GM19043 (cell line): ENCODE results near the gene VWA1.
"Not testable (repeated sequence)": the region's sequence is repeated elsewhere in the genome, so short reads cannot be mapped to it uniquely, and the experiment has no call there.

Experiments
- ATAC-seq: cut with Tn5 transposase; IDR thresholded peaks from one replicate; pipeline ENCODE4 v1.9.1; 2021; ENCODE audit warnings: low read depth; ENCODE audit not compliant: unreplicated experiment

VWA1 gene

GRCh38 chr1:1454286-1455056, 19.0 kb downstream of the VWA1 start:
- not testable (repeated sequence) for ATAC-seq

GRCh38 chr1:1455366-1455884, 19.9 kb downstream of the VWA1 start:
- ATAC-seq: no peak

- ATAC-seq: not testable (repeated sequence)
These were observed 20.4 kb downstream of the VWA1 start for GRCh38 chr1:1455934-1456333.

- not testable (repeated sequence) for ATAC-seq
These were observed 21.3 kb downstream of the VWA1 start for GRCh38 chr1:1456683-1457255.

GRCh38 chr1:1459156-1459555, 23.7 kb downstream of the VWA1 start:
- ATAC-seq: not testable (repeated sequence)

- not testable (repeated sequence) for ATAC-seq
These were observed 24.2 kb downstream of the VWA1 start for GRCh38 chr1:1459711-1460110.

GRCh38 chr1:1460540-1461130, 25.1 kb downstream of the VWA1 start:
- ATAC-seq: no peak

- no peak for ATAC-seq
These were observed 26.3 kb downstream of the VWA1 start for GRCh38 chr1:1461721-1462317.

GRCh38 chr1:1462318-1462966, 27.0 kb downstream of the VWA1 start:
- ATAC-seq: no peak

- no peak for ATAC-seq
These were observed 27.8 kb downstream of the VWA1 start for GRCh38 chr1:1463312-1463711.

- not testable (repeated sequence) for ATAC-seq
These were observed 32.9 kb downstream of the VWA1 start for GRCh38 chr1:1468196-1468985.

GRCh38 chr1:1470626-1471388, 35.3 kb downstream of the VWA1 start:
- ATAC-seq: no peak

GRCh38 chr1:1471389-1472052, 36.0 kb downstream of the VWA1 start, which contains the start of gene ATAD3B:
TSS of gene ATAD3B (plus strand) at chr1:1471765. CDS start at chr1:1471885, 120 bp downstream.
- ATAC-seq: peak; percentile 96

GRCh38 chr1:1472053-1472876, 36.8 kb downstream of the VWA1 start:
- not testable (repeated sequence) for ATAC-seq

- not testable (repeated sequence) for ATAC-seq
These were observed 40.5 kb downstream of the VWA1 start for GRCh38 chr1:1476011-1476410.

GRCh38 chr1:1477206-1477605, 41.7 kb downstream of the VWA1 start:
- ATAC-seq: no peak
